HEK293 (cell line): ENCODE data around the gene CYTH3.

Experiments used
- GLI4 ChIP-seq: fragments of 450-650 bp; formaldehyde crosslinking; IDR thresholded peaks from 2 replicates; pipeline ENCODE4 v1.5.1; 2016; ENCODE audit warnings: missing biosample characterization, missing genetic modification characterization
- HOXC10 ChIP-seq: sonication (generic); formaldehyde crosslinking; IDR thresholded peaks from 2 replicates; pipeline ENCODE4 v1.8.1; 2023; ENCODE audit warnings: mild to moderate bottlenecking, missing genetic modification reagents
- KLF8 ChIP-seq: fragments of 450-650 bp; formaldehyde crosslinking; IDR thresholded peaks from 2 replicates; pipeline ENCODE4 v1.5.1; 2016; ENCODE audit warnings: missing biosample characterization, missing genetic modification characterization
- KLF9 ChIP-seq: fragments of 450-650 bp; formaldehyde crosslinking; IDR thresholded peaks from 2 replicates; pipeline ENCODE4 v1.5.1; 2016; ENCODE audit warnings: missing biosample characterization, missing genetic modification characterization, low read depth
- PRDM1 ChIP-seq: fragments of 450-650 bp; formaldehyde crosslinking; IDR thresholded peaks from 2 replicates; pipeline ENCODE4; 2016; ENCODE audit warnings: missing biosample characterization, missing genetic modification characterization
- TCF7L2 ChIP-seq: IDR thresholded peaks from 2 replicates; pipeline ENCODE4 v1.6.1; 2011; ENCODE audit warnings: low read depth, mild to moderate bottlenecking, inconsistent platforms, low read length, moderate library complexity, borderline replicate concordance
- YY2 ChIP-seq: fragments of 450-650 bp; formaldehyde crosslinking; IDR thresholded peaks from 2 replicates; pipeline ENCODE4 v1.5.1; 2016; ENCODE audit warnings: missing biosample characterization, missing genetic modification characterization
- ZBTB7A ChIP-seq: fragments of 450-650 bp; formaldehyde crosslinking; IDR thresholded peaks from 2 replicates; pipeline ENCODE4 v1.5.1; 2016; ENCODE audit warnings: low read depth, missing biosample characterization, missing genetic modification characterization
- ZFP37 ChIP-seq: fragments of 450-650 bp; formaldehyde crosslinking; IDR thresholded peaks from 2 replicates; pipeline ENCODE4 v1.5.1; 2016; ENCODE audit warnings: missing biosample characterization, missing genetic modification characterization
- ZNF138 ChIP-seq: fragments of 450-650 bp; formaldehyde crosslinking; IDR thresholded peaks from 2 replicates; pipeline ENCODE4 v1.5.1; 2016; ENCODE audit warnings: missing biosample characterization, missing genetic modification characterization, borderline replicate concordance
- ZNF146 ChIP-seq: fragments of 450-650 bp; formaldehyde crosslinking; IDR thresholded peaks from 2 replicates; pipeline ENCODE4 v1.5.1; 2016; ENCODE audit warnings: missing biosample characterization, missing genetic modification characterization
- ZNF174 ChIP-seq: fragments of 450-650 bp; formaldehyde crosslinking; IDR thresholded peaks from 2 replicates; pipeline ENCODE4 v1.5.0; 2017; ENCODE audit warnings: missing biosample characterization, mild to moderate bottlenecking, missing genetic modification characterization
- ZNF175 ChIP-seq: fragments of 450-650 bp; formaldehyde crosslinking; IDR thresholded peaks from 2 replicates; pipeline ENCODE4 v1.5.1; 2016; ENCODE audit warnings: missing biosample characterization, missing genetic modification characterization
- ZNF19 ChIP-seq: fragments of 450-650 bp; formaldehyde crosslinking; IDR thresholded peaks from 2 replicates; pipeline ENCODE4; 2016; ENCODE audit warnings: missing biosample characterization, missing genetic modification characterization, low read depth
- ZNF223 ChIP-seq: fragments of 450-650 bp; formaldehyde crosslinking; IDR thresholded peaks from 2 replicates; pipeline ENCODE4 v1.5.1; 2016; ENCODE audit warnings: missing biosample characterization, missing genetic modification characterization
- ZNF473 ChIP-seq: fragments of 450-650 bp; formaldehyde crosslinking; IDR thresholded peaks from 2 replicates; pipeline ENCODE4 v1.5.1; 2017; ENCODE audit warnings: missing biosample characterization, missing genetic modification characterization
- ZNF501 ChIP-seq: fragments of 450-650 bp; formaldehyde crosslinking; IDR thresholded peaks from 2 replicates; pipeline ENCODE4 v1.5.1; 2016; ENCODE audit warnings: missing biosample characterization, missing genetic modification characterization
- ZNF544 ChIP-seq: fragments of 450-650 bp; formaldehyde crosslinking; IDR thresholded peaks from 2 replicates; pipeline ENCODE4 v1.5.0; 2017; ENCODE audit warnings: missing biosample characterization, missing genetic modification characterization
- ZNF555 ChIP-seq: fragments of 450-650 bp; formaldehyde crosslinking; conservative IDR thresholded peaks from 2 replicates; pipeline ENCODE4 v1.5.1; 2017; ENCODE audit warnings: missing biosample characterization, mild to moderate bottlenecking, missing genetic modification characterization, inconsistent platforms
- ZNF600 ChIP-seq: fragments of 450-650 bp; formaldehyde crosslinking; IDR thresholded peaks from 2 replicates; pipeline ENCODE4 v1.5.1; 2016; ENCODE audit warnings: missing biosample characterization, missing genetic modification characterization
- ZNF629 ChIP-seq: fragments of 450-650 bp; formaldehyde crosslinking; IDR thresholded peaks from 2 replicates; pipeline ENCODE4 v1.5.1; 2017; ENCODE audit warnings: missing biosample characterization, missing genetic modification characterization
- TF ChIP-seq, protein P1 (sequence below): fragments of 450-650 bp; formaldehyde crosslinking; conservative IDR thresholded peaks from 2 replicates; pipeline ENCODE4 v1.5.1; 2016; ENCODE audit warnings: low read depth, missing biosample characterization, missing genetic modification characterization
- TF ChIP-seq, protein P2 (sequence below): fragments of 450-650 bp; formaldehyde crosslinking; IDR thresholded peaks from 2 replicates; pipeline ENCODE4 v1.5.1; 2016; ENCODE audit warnings: missing biosample characterization, missing genetic modification characterization
- TF ChIP-seq, protein P3 (sequence below): fragments of 450-650 bp; formaldehyde crosslinking; IDR thresholded peaks from 2 replicates; pipeline ENCODE4 v1.5.1; 2016; ENCODE audit warnings: missing biosample characterization, missing genetic modification characterization, low read depth
- TF ChIP-seq, protein P4 (sequence below): fragments of 450-650 bp; formaldehyde crosslinking; IDR thresholded peaks from 2 replicates; pipeline ENCODE4 v1.5.1; 2017; ENCODE audit warnings: missing biosample characterization, missing genetic modification characterization

CYTH3 gene

DNA sequence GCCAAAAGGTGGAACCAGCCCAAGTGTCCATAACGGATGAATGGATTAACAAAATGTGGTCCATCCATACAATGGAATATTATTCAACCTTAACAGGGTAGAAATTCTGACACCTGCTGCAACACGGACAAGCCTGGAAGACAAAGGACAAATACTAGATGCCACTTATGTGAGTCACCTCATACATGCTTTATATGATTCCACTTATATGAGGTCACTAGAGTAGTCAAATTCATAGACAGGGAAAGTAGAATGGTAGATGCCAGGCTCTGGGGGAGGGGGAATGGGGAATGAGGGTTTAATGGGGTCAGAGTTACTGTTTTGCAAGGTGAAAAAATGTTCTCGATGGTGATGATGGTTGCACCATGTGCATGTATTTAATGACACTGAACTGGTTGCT, 34.0 kb upstream of the CYTH3 start (continued):
- TF ChIP-seq, protein P1, sequence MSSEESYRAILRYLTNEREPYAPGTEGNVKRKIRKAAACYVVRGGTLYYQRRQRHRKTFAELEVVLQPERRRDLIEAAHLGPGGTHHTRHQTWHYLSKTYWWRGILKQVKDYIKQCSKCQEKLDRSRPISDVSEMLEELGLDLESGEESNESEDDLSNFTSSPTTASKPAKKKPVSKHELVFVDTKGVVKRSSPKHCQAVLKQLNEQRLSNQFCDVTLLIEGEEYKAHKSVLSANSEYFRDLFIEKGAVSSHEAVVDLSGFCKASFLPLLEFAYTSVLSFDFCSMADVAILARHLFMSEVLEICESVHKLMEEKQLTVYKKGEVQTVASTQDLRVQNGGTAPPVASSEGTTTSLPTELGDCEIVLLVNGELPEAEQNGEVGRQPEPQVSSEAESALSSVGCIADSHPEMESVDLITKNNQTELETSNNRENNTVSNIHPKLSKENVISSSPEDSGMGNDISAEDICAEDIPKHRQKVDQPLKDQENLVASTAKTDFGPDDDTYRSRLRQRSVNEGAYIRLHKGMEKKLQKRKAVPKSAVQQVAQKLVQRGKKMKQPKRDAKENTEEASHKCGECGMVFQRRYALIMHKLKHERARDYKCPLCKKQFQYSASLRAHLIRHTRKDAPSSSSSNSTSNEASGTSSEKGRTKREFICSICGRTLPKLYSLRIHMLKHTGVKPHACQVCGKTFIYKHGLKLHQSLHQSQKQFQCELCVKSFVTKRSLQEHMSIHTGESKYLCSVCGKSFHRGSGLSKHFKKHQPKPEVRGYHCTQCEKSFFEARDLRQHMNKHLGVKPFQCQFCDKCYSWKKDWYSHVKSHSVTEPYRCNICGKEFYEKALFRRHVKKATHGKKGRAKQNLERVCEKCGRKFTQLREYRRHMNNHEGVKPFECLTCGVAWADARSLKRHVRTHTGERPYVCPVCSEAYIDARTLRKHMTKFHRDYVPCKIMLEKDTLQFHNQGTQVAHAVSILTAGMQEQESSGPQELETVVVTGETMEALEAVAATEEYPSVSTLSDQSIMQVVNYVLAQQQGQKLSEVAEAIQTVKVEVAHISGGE (tag by site-specific recombination), result no peak
- TF ChIP-seq ZNF600 (tag by site-specific recombination), result no peak
- TF ChIP-seq ZNF473 (tag by site-specific recombination), result no peak
- TF ChIP-seq ZNF223 (tag by site-specific recombination), result no peak
- no peak for TF ChIP-seq ZNF501 (tag by site-specific recombination)
- no peak for TF ChIP-seq ZNF175 (tag by site-specific recombination)
- no peak for TF ChIP-seq ZNF146
- no peak for TF ChIP-seq ZNF544 (tag by site-specific recombination)
- 0 out of 2 replicates have a peak, but pooled peaks have one; percentile 16 for TF ChIP-seq KLF8
- no peak for TF ChIP-seq YY2
- no peak for TF ChIP-seq ZNF138 (tag by site-specific recombination)
- TF ChIP-seq, protein P2, sequence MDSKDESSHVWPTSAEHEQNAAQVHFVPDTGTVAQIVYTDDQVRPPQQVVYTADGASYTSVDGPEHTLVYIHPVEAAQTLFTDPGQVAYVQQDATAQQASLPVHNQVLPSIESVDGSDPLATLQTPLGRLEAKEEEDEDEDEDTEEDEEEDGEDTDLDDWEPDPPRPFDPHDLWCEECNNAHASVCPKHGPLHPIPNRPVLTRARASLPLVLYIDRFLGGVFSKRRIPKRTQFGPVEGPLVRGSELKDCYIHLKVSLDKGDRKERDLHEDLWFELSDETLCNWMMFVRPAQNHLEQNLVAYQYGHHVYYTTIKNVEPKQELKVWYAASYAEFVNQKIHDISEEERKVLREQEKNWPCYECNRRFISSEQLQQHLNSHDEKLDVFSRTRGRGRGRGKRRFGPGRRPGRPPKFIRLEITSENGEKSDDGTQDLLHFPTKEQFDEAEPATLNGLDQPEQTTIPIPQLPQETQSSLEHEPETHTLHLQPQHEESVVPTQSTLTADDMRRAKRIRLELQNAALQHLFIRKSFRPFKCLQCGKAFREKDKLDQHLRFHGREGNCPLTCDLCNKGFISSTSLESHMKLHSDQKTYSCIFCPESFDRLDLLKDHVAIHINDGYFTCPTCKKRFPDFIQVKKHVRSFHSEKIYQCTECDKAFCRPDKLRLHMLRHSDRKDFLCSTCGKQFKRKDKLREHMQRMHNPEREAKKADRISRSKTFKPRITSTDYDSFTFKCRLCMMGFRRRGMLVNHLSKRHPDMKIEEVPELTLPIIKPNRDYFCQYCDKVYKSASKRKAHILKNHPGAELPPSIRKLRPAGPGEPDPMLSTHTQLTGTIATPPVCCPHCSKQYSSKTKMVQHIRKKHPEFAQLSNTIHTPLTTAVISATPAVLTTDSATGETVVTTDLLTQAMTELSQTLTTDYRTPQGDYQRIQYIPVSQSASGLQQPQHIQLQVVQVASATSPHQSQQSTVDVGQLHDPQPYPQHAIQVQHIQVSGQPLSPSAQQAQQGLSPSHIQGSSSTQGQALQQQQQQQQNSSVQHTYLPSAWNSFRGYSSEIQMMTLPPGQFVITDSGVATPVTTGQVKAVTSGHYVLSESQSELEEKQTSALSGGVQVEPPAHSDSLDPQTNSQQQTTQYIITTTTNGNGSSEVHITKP (tag by site-specific recombination), result peak; percentile 85
- TF ChIP-seq GLI4 (tag by site-specific recombination), result no peak
- TF ChIP-seq, protein P3, sequence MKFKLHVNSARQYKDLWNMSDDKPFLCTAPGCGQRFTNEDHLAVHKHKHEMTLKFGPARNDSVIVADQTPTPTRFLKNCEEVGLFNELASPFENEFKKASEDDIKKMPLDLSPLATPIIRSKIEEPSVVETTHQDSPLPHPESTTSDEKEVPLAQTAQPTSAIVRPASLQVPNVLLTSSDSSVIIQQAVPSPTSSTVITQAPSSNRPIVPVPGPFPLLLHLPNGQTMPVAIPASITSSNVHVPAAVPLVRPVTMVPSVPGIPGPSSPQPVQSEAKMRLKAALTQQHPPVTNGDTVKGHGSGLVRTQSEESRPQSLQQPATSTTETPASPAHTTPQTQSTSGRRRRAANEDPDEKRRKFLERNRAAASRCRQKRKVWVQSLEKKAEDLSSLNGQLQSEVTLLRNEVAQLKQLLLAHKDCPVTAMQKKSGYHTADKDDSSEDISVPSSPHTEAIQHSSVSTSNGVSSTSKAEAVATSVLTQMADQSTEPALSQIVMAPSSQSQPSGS (tag by site-specific recombination), result no peak
- TF ChIP-seq KLF9 (tag by site-specific recombination), result no peak
- TF ChIP-seq, protein P4, sequence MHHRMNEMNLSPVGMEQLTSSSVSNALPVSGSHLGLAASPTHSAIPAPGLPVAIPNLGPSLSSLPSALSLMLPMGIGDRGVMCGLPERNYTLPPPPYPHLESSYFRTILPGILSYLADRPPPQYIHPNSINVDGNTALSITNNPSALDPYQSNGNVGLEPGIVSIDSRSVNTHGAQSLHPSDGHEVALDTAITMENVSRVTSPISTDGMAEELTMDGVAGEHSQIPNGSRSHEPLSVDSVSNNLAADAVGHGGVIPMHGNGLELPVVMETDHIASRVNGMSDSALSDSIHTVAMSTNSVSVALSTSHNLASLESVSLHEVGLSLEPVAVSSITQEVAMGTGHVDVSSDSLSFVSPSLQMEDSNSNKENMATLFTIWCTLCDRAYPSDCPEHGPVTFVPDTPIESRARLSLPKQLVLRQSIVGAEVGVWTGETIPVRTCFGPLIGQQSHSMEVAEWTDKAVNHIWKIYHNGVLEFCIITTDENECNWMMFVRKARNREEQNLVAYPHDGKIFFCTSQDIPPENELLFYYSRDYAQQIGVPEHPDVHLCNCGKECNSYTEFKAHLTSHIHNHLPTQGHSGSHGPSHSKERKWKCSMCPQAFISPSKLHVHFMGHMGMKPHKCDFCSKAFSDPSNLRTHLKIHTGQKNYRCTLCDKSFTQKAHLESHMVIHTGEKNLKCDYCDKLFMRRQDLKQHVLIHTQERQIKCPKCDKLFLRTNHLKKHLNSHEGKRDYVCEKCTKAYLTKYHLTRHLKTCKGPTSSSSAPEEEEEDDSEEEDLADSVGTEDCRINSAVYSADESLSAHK (tag by site-specific recombination), result no peak
- no peak for TF ChIP-seq ZNF555 (tag by site-specific recombination)
- TF ChIP-seq ZNF629 (tag by site-specific recombination), result 0 out of 2 replicates have a peak, but pooled peaks have one; percentile 16
- no peak for TF ChIP-seq ZNF174 (tag by site-specific recombination)
- TF ChIP-seq PRDM1 (tag by site-specific recombination), result peak; percentile 36
- no peak for TF ChIP-seq HOXC10 (CRISPR knock-in tag)
- no peak for TF ChIP-seq TCF7L2
- 0 out of 2 replicates have a peak, but pooled peaks have one; percentile 31 for TF ChIP-seq ZFP37 (tag by site-specific recombination)
- no peak for TF ChIP-seq ZBTB7A
- no peak for TF ChIP-seq ZNF19 (tag by site-specific recombination)
